GM12864 (cell line): ENCODE data around the gene CD47.

Source experiments
- DNase-seq: peaks from one replicate; pipeline ENCODE4 v3.0.0-alpha.2; 2011; ENCODE audit warnings: low read depth
- H3K4me3 ChIP-seq: 2 replicates; pipeline ENCODE4 v1.5.1; 2011; ENCODE audit warnings: mild to moderate bottlenecking, low read depth, low read length, control low read depth
- CTCF ChIP-seq: IDR thresholded peaks from 2 replicates; pipeline ENCODE4 v1.5.1; 2011; ENCODE audit warnings: low read depth, mild to moderate bottlenecking, moderate library complexity, low read length, control low read depth, inconsistent platforms; ENCODE audit errors: missing control alignments

CD47 gene

GRCh38 chr3:108054935-108055334 is 35.9 kb downstream of the CD47 start:
- H3K4me3 ChIP-seq: no peak overlapping the region
- no peak for TF ChIP-seq CTCF
- no peak for DNase-seq

GRCh38 chr3:108053483-108053882 is 37.3 kb downstream of the CD47 start:
- TF ChIP-seq CTCF: no peak
- DNase-seq: no peak
- H3K4me3 ChIP-seq: no peak overlapping the region

GRCh38 chr3:108053067-108053466 is 37.8 kb downstream of the CD47 start:
- TF ChIP-seq CTCF: no peak
- DNase-seq: no peak
- no peak overlapping the region for H3K4me3 ChIP-seq

- DNase-seq: no peak
- TF ChIP-seq CTCF: no peak
- no peak overlapping the region for H3K4me3 ChIP-seq
These were observed 39.8 kb downstream of the CD47 start for GRCh38 chr3:108051005-108051404.

- H3K4me3 ChIP-seq: no peak overlapping the region
- no peak for TF ChIP-seq CTCF
- DNase-seq: no peak
These were observed 42.8 kb downstream of the CD47 start for GRCh38 chr3:108047987-108048386.

- no peak for DNase-seq
- no peak overlapping the region for H3K4me3 ChIP-seq
- TF ChIP-seq CTCF: no peak
These were observed 44.6 kb downstream of the CD47 start for GRCh38 chr3:108046247-108046646.

GRCh38 chr3:108044699-108045098 is 46.1 kb downstream of the CD47 start:
- no peak for TF ChIP-seq CTCF
- H3K4me3 ChIP-seq: no peak overlapping the region
- DNase-seq: no peak
